GM18861 (cell line): ENCODE results near the gene BICRA.
"Not testable (repeated sequence)": the region's sequence is repeated elsewhere in the genome, so short reads cannot be mapped to it uniquely, and the experiment has no call there.

Experiments
- ATAC-seq: cut with Tn5 transposase; IDR thresholded peaks from one replicate; pipeline ENCODE4 v1.9.1; 2021; ENCODE audit not compliant: unreplicated experiment

BICRA gene

DNA sequence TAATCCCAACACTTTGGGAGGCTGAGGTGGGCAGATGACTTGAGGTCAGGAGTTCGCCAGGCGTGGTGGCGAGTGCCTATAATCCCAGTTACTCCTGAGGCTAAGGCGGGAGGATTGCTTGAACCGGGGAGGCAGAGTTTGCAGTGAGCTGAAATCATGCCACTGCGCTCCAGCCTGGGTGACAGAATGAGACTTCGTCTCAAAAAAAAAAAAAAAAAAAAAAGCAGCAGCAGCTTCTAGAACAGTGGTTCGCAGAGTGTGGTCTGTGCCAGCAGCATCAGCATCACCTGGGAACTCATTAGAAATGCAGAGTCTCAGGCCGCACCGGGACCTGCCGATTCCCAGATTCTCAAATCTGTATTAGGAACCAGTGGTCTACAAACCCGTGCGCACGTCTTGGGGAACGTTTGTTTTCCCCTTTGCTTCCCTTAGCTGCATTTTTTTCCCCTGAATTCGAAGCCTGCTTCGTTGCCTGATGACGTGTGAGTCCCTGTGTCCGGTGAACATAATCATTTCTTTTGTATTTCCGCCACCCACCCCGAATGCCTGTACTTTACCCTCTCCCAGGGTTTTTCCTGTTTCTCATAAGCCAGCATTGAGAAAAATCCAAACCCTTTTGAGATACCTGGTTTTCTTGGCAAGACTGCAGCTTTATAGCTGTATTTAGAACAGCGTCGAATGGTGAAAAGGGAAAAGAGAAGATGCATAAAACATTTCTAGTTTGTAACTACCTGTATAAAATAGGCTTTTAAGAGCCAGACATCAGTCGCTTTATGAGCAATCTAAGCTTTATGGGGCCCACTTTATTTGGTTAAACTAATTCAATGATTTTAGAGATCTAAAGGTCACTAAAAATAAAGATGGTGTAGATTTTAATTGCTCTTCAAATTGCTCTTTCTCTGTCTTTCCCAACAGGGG lies 49.8 kb downstream of the BICRA start:
- ATAC-seq = no peak

DNA sequence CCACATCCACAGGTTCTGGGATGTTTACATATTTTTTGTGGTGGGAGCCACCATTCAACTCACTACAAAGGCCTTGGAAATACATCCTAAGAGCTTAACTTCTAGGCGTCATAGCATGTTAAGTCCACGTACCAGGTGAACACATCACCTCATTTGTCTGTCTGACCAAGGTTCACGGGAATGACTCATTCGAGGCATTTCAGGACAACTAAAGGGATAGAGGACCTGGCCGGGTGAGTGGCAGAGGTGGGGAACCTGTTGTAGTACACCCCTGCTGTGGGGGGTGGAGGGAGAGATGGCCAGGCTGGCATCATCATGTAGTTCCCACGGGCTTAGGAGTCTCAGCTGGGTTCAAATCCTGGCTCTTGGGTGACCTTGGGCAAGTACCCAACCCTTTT lies 51.5 kb downstream of the BICRA start:
- no peak for ATAC-seq

DNA sequence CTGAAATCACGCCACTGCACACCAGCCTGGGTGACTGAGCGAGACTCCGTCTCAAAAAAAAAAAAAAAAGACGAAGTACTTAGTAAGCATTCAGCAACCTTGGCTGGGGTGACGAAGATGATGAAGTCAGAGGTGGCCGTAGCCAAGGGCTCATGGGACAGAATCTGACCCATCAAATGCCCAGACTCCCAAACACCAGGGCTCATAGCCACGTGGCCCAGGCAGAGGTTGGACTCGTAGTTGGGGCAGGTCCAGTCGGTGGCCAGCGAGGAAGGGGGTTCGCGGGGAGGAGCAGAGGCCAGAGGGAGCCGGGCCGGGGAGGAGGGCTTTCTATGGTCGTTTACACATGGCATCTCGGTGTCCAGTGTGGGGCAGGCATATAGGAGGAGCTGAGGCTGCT lies 52.2 kb downstream of the BICRA start:
- ATAC-seq = no peak

DNA sequence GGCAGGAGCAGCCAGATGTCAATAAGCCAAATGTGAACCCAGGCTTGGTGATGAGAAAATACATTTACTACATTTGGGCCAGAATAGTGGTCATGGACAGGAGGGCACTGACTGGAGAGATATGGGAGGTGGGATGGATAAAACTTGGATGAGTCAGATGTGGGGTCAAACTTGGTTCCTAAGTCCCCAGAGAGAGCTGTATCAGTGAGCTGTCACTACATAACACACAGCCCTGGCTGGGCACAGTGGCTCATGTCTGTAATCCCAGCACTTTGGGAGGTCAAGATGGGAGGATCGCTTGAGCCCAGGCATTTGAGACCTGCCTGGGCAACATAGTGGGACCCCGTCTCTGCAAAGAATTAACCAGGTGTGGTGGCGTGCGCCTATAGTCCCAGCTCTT lies 52.7 kb downstream of the BICRA start:
- no peak for ATAC-seq

DNA sequence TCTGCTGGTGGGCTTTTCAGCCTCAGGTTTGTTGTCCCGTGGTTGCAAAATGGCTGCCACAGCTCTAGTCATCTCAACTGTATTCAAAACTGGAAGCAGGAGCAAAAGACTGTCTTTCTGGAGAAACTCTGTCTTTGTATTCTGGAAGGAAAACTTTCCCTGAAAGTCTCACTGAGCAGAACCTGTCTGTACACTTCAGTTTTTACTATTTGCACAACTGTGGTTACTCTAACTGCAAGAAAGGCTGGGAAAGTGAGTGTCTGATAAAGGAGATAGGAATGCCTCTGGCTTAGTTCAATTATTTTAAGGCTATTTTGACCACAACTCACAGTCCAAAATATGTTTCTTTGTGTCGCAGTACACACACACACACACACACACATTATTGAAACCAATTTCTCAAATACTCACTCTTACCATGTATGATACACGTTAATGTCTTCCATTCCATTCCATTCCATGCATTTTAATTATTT lies 54.5 kb downstream of the BICRA start:
- no peak for ATAC-seq

DNA sequence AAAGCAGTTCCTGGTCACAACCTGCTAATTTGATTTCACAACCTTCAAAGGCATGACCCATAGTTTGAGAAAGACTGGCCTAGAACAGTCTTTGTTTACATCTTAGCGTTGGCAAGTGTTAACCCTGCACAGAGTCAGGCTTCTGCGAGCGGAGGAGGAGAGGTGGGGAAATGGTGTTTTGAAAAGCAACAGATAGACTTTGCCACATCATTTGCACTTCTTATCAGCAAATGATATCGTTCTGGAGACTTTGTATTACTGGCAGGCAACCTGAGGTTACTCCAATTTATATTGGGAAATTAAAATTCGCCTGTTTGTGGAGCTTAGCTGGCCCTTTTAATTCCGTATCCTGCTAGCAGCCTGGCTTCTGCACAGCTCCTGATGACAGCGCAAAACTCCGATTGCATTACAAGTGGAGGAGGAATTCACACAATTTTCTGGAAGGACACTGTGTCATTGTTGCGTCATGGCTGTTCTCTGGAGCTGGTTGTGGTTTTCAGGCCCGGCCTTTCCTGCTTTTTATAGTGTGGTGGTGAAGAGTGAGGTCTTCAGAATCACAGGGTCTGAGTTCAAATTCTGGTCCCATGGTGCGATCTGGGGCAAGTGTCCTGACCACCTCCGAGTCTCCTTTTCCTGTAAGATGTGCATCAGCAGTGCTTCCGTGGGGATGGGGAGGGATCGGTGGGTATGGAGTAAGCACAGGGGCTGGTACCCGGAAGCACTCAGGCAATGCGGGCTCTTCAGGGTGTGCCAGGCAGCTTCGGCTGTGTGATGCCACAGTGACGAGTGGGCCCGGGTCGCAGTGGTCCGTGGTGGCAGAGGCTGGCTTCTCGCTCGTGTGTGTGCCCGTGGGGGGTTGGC lies 55.2 kb downstream of the BICRA start:
- ATAC-seq = no peak

DNA sequence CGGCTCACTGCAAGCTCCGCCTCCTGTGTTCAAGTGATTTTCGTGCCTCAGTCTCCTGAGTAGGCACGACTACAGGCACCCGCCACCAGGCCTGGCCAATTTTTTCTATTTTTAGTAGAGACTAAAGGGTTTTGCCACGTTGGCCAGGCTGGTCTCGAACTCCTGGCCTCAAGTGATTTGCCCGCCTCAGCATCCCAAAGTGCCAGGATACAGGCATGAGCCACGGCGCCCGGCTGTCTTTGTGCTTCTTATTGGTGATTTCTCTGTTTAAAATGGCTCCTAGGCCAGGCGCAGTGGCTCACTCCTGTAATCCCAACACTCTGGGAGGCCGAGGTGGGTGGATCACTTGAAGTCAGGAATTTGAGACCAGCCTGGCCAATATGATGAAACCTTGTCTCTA lies 59.6 kb downstream of the BICRA start:
- not testable (repeated sequence) for ATAC-seq

DNA sequence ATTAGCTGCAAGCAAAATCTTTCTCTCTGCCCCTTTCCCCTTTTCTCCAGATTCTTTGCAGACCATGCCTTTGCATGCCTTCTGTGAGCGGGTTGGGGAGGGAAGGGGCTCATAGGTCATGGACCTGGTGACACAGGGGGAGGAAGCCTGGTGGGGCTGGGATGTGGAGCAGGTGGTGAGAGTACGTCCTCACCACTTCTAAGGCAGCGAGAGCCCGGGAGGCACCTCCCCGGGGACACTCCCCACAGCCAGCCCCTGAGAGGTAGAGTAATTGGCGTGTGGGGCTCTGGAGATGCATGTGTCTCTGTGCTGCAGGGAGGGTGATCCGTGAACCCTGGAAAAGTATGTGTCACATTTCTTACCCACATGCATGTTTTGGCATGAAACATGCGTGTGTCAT lies 61.8 kb downstream of the BICRA start:
- no peak for ATAC-seq

DNA sequence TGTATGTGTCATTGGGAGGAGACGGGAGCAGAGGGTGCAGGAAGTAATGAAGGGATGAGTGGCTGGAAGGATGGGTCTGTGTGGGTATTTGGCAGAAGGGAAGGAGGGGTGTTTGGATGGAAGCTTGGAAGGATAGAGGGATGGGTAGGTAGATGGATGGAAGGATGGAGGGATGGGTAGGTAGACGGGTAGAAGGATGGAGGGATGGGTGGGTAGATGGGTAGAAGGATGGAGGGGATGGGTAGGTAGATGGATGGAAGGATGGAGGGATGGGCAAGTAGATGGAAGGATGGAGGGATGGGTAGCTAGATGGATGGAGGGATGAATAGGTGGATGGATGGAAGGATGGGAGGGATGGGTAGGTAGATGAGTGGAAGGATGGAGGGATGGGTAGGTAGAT lies 62.6 kb downstream of the BICRA start:
- ATAC-seq = no peak

DNA sequence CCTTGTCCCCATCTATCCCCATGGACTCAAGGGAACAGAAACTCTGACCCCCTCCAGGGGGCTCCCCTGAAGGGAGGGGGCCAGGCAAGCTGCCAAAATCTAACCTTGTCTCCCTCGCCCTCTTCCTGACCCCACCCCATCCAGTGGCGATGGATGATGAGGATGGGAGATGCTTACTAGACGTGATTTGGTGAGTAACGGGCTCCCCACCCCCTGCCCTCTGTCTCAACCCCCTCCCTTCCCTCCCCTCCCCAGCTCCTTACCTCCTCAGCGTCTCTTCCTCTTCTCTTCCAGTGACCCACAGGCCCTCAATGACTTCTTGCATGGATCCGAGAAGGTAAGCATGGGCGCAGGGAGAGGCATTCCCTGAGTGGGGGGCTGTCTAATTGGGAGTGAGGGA lies 64.5 kb downstream of the BICRA start:
- ATAC-seq = no peak

DNA sequence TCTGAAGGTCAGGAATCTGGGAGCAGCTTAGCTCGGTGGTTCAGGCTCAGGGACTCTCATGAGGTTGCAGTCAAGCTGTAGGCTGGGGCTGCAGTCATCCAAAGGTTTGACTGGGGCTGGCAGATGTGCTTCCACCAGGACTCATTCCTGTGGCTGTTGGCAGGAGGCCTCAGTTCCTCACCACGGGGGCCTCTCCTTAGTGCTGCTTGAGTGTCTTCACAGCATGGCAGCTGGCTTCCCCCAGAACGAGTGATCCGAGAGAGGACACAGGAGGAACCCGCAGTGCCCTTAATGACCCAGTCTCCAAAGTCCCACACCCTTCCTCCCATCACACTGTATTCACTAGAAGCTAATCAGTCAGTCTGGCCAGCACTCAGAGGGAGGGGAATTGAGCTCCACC lies 65.6 kb downstream of the BICRA start:
- no peak for ATAC-seq

DNA sequence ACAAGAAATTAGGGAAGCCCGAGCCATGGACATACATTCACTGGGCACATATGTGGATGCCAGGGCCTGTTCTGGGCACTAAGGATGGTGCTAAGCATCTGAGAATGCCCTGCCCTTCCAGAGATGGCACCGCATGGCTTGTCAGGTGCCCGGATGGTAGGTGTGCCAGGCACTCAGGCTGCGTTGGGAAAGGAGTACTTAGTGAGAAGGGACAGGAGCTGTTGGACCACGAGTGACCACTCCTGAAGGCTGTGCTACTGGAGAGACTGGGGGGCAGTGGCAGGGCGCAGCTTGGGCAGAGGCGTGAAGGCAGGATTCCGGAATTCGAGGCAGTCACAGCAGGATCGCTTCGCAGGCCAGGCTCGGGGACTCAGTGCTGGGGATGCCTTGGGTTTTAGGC lies 66.3 kb downstream of the BICRA start:
- ATAC-seq = no peak

DNA sequence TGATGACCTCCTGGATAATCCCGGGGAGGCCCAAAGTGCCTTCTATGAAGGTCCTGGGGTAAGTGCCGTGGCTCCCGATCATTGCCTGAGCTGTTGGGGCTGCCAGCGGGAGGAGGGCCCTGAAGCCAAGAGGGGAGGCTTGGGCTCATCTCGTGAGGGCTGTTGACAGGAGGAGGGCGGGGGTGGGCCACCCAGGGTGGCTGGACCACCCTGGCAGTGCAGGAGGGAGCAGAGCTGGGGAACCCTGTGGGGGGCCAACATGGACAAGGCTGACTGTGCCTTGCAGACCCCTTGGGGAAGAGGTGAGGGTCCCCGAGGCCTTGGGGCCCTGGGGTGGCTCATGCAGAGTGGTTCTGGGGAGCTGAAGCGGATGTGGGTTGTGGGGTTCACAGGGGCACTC lies 66.9 kb downstream of the BICRA start:
- no peak for ATAC-seq

DNA sequence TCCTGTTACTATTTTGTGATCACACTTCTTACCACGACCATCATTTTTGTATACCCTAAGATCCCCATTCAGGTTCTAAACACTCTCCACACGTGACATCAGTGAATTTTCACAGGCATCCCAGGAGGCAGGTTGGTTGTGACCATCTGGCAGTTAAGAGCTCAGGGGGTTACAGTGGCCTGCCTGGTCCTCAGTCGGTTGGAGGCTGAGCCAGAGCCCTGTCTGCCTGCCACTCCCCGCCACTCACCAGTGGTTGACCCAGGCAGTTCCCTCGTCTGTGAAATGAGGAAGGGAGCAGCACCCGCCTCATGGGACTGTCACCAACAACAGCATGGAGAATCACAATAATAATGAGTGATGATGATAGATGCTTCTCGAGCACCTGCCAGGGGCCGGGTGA lies 67.9 kb downstream of the BICRA start:
- no peak for ATAC-seq

DNA sequence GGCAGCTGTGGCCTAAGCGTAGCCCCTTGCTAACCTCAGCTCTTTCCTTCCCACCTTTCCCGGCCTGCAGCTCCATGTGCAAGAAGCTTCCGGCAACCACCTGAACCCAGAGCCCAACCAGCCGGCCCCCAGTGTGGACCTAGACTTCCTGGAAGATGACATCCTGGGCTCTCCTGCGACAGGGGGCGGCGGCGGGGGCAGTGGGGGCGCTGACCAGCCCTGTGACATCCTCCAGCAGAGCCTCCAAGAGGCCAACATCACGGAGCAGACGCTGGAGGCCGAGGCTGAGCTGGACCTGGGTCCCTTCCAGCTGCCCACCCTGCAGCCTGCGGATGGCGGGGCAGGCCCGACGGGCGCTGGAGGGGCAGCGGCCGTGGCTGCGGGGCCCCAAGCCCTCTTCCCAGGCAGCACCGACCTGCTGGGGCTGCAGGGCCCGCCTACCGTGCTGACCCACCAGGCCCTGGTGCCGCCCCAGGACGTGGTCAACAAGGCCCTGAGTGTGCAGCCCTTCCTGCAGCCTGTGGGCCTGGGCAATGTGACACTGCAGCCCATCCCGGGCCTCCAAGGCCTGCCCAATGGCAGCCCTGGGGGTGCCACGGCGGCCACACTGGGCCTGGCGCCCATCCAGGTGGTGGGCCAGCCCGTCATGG lies 70.4 kb downstream of the BICRA start:
- no peak for ATAC-seq

DNA sequence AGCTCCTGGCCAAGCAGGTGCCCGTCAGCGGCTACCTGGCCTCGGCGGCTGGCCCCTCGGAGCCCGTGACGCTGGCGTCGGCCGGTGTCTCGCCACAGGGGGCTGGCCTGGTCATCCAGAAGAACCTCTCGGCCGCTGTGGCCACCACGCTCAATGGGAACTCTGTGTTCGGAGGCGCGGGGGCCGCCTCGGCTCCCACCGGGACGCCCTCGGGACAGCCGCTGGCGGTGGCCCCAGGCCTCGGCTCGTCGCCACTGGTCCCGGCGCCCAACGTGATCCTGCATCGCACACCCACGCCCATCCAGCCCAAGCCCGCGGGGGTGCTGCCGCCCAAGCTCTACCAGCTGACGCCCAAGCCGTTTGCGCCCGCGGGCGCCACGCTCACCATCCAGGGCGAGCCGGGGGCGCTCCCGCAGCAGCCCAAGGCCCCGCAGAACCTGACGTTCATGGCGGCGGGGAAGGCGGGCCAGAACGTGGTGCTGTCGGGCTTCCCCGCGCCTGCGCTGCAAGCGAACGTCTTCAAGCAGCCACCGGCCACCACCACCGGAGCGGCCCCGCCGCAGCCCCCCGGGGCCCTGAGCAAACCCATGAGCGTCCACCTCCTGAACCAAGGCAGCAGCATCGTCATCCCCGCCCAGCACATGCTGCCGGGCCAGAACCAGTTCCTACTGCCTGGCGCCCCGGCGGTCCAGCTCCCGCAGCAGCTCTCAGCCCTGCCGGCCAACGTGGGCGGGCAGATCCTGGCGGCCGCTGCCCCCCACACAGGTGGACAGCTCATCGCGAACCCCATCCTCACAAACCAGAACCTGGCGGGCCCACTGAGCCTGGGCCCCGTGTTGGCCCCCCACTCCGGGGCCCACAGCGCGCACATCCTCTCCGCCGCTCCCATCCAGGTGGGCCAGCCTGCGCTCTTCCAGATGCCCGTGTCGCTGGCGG lies 71.3 kb downstream of the BICRA start:
- ATAC-seq = no peak

DNA sequence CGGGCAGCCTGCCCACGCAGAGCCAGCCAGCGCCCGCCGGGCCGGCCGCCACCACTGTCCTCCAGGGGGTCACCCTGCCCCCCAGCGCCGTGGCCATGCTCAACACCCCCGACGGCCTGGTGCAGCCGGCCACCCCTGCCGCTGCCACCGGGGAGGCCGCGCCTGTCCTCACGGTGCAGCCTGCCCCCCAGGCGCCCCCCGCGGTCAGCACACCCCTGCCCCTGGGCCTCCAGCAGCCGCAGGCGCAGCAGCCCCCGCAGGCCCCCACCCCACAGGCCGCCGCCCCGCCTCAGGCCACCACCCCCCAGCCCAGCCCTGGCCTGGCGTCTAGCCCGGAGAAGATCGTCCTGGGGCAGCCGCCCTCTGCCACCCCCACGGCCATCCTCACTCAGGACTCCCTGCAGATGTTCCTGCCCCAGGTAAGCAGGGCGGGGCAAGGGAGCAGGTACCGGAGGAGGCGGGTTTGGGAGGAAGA lies 72.0 kb downstream of the BICRA start:
- no peak for ATAC-seq

DNA sequence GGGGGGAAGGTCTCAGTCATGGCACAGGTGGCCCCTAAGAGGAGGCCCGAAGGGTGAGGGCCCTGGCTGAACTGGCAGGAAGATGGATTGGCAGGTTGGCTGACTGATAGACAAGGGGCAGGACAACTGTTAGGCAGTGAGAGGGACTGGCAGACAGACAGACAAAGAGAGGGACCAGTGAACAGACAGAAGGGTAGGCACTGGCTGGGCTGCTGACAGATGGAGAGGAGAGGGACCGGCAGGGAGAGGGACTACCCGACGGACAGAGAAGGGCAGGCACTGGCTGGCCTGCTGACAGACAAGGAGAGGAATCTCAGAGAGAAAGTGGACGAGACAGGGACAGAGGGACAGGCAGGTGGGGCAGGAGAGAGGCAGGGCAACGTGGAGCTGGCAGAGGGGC lies 72.5 kb downstream of the BICRA start:
- no peak for ATAC-seq

DNA sequence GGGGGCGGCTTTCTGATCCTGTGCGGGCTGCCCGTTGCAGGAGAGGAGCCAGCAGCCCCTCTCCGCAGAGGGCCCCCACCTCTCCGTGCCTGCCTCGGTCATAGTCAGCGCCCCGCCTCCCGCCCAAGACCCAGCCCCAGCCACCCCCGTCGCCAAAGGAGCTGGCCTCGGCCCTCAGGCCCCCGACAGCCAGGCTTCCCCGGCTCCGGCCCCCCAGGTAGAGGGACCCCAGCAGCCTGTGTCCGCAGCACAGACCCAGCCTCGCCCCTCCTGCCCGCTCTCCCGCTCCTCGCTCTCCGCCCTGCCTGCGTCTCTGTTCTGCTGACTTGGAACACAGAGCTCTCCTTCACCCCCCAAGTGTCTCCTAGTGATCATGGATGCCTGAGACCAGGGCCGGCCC lies 73.0 kb downstream of the BICRA start:
- no peak for ATAC-seq

DNA sequence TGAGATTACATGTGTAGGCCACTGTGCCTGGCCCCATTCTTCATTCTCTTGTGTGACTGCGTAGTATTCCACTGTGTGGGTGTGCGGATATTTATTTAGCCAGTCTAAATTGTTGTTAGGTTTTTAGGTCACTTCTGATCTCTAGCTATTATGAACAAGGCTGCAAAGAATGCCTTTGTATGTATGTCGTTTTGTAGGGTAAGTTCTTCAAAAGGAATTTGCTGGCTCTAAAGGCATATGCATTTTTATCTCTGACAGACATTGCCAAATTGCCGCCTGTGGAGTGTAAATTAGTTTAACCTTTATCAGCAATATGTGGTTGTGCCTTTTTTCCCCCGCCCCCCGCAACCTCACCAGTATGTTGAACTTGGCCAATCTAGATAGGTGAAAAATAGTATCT lies 74.0 kb downstream of the BICRA start:
- no peak for ATAC-seq
